Right forelimb (tissue), 1 donor: Measurements from ENCODE around the gene MEF2B.

Source experiments
- DNase-seq: peaks from one replicate; pipeline ENCODE4 v3.0.0-alpha.2; 2018

The MEF2B gene

DNA sequence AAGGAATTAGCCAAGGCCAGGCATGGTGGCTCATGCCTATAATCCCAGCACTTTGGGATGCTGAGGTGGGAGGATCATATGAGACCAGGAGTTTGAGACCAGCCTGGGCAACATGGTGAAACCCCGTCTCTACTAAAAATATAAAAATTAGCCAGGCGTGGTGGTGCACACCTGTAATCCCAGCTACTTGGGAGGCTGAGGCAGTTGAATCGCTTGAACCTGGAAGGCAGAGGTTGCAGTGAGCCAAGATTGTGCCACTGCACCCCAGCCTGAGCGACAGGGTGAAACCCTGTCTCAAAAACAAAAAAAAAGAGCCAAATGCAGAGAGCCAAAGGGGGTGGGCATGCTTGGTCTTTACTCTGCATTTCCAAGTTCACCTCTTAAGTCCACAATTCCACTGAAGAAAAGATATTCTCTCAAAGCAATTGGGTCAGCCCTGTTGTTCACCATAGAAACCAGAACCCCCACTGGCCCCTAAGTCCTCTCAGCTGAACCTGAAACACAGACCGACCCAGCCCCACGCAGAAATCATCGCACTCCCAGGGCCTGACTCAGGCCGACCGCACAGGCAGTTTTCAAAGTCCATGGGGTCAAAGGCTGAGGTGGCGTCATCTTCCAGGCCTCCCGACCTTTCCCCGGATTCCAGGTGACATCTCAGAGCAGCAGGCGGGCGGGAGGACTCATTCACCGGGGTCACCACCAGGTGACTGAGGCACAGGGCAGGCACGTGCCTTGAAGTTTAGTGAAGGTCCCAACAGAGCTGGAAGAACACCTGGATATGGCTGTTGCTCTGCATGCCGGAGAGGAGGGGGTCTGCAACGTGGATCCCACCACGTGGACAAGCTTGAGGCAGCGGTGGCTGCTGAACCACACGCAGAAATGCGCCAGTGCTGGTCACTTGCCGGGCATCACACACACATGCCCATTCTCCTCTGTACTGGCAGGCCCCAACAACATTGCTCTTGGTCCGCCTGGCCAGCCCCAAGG is 73.1 kb downstream of the MEF2B start:
- no peak for DNase-seq

DNA sequence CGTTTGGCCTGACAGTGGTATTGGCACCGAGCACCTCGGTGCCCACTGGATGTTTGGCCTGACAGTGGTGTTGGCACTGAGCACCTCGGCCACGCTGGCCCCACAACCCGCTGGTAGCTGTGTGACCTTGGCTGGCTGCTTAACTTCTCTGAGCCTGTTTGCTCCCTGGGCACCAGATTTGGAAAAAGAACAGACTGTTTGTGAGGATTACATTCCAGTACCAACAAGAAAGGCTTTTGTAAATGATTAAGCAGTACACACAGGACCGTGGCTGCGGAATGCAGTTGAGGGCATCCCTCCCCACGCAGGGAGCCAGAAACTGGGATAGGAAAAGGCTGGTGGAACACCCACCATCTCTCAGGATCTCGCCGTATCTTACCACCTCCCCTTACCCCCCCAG is 74.4 kb downstream of the MEF2B start:
- no peak for DNase-seq
